NCI-H524 (cell line): Measurements from ENCODE around the gene LPP.

Experiments used
- DNase-seq, 2 experiments: peaks; one replicate each; lab custom pipeline; 2025; lab: John Stamatoyannopoulos, UW

LPP gene

DNA sequence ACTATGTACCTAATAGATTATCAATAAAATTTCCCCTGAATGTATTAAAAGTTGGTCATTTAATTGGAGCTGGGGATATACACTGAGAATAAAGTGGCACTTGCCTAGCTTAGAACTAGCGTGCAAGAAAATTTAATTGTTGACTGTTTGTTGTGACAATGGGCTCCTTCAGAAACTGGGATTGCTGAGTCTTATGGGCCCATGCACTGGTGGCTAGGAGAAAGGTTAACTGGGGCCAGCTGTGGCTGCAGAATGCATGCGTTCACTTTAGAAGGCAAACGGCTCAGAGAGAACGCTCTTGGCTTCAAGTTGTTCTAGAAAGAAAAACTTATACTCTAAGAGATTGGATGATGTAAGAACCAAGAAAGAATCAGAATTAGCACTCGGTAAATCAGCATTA lies 18.7 kb upstream of the LPP start:
- no peak for DNase-seq

DNA sequence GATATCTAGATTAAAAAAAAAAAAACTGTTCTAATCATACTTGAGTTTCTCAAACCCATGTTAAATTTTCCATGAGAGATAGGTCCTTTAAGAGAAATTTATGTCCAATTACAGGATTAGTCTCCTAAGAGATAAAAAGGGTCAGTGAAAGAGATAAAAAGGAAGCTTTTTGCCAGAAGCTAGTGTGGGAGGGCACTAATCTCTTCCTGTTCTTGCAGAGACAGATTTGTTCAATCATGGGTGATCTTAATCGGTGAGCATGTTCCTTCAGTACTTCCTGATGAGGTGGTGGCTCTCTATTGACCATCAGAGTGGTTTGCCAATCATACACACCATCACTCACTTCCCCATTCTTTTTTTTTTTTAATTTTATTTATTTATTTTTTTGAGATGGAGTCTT lies 16.9 kb upstream of the LPP start:
- no peak for DNase-seq

DNA sequence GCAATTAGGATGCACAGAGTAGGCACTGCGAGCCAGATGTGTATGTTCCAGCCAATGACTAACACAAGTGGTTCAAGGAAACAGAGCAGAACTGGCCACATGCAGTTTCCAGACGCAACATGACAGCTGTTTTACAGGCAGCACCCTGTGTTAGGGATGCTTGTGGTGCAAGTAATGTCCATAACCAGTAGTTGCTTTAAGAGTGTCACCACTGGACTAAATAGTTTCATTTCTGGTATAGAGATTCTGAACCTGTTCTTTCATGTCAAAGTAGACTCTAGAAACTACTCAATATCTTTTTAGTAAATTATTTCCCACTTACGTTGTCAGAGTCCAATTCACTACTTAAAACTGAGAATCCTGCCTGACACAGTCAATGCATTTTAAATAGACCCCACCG lies 14.5 kb upstream of the LPP start:
- DNase-seq = no peak

- no peak for DNase-seq
These were observed 7.7 kb upstream of the LPP start for GRCh38 chr3:188146219-188146618.

- DNase-seq = no peak
These were observed 6.2 kb upstream of the LPP start for GRCh38 chr3:188147782-188148181.

DNA sequence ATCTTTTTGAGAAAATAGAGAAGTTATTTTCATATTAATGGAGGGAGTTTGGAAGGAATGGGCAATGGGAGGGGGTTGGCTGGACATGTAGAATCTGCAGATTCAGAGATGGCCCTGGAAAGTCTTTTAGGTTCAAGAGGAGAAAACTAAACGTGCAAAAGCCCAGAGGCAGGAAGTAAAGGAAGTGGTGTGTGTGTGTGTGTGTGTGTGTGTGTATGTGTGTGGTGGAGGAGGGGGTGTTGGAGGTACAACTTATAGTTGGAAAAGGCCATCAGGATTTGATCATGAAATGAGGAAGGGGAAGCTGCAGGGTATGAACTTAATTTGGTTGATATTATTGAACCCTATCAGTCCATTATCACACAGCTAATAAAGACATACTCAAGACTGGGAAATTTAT lies 5.6 kb upstream of the LPP start:
- no peak for DNase-seq

GRCh38 chr3:188149587-188149986 lies 4.4 kb upstream of the LPP start:
- DNase-seq = peak in 1 of 2 experiments; percentile 88

DNA sequence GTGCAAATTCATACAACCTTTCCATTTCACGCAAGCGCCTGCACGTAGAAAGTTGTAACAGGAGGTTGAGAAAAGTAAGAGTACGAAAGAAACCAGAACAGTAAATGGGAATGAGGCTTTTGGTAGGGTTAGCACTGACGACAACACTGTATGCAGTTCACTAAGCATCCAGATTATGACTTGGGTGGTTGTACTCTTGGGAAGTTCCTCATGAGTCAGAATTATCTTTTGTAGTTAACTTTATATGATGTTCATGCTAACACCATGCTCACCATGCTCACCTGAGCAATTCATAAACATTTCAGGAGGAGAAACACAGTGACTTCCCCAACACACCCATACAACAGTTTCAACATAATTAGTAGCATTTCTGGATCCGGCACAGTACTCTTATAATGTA lies 3.0 kb upstream of the LPP start:
- DNase-seq = no peak

DNA sequence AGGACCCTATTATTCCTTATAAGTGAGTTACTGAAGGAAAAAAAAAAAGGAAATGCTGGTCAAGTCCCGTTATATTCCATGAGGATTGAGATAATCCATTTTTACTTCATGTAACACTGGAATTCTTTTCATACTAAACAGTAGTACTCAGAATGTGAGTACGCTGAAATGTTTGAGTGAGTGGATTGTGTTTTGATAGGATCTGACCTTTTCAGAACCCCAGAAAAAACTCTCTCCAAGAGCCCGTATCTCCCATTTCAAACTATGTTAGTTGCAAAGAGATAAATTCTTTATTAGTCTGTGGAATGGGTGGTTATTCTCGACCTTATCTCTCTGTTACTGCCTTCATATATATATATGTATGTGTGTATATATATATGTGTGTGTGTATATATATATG lies 2.5 kb upstream of the LPP start:
- DNase-seq = no peak

GRCh38 chr3:188152660-188153436 lies 1.1 kb upstream of the LPP start:
- DNase-seq = peak in 1 of 2 experiments; percentile 28

DNA sequence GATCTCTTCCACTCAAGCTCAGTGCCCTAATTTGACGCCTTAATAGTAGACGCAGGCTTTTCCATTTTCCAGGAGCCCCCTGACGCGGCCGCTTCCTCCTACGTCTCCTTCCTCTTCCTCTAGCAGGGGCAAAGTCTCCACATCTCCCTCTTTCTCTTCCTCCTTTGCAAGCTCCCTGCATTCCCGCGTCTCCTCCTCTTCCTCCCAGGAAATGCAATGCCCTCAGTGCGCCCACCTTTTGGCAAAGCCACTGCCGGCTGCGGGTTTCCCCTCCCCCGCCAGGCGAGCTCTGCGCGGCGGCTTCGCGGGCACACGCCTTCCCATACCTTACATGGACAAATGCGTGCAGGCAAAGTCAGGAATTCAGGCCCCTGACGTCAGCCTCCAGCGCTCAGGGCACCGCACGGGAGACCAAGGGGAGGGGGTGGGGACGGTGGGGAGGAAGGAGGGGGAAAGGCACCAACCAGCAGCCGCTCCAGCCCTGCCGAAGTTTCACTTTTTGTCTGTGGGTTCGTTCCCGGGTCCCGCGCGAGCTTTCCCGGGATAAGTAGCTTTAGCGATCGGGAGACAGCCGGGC lies 432 bp upstream of the LPP start:
- DNase-seq = peak; percentile 36 to 54

DNA sequence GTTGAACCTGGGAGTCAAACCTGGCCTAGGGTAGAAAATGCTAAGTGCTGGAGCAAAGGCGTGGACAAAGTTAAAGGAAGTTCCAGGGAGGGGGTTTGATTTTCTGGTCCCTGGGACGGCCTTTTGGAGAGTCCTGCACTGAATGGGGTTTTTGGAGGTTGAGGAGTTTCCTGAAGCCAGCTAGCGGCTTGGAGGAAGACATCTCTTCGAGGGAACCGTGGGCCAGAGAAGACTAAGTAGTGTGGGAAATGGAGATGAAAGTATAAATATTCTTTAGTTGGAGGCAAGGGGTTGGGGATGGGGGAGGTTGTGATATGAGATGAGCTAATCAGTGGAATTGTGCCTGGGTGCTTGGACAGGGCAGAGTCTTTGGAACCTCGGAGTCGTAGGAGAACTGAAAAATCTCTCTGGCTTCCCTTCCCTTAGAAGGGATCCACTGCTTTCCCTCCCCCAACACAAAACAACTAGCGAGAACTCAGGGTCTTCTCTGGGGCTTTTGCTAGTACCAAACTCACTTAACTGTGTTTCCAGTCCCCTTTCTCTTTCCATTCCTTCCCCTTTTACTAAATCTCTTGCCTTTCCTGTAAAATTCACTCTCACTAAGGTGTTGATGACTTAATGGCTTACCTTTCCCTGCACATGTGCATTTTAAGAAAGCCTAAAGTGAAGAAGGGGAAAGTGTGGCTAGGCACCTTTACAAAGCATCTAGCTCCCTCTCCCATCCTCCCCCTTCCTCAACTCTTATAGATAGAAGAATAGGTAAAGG lies 1.0 kb downstream of the LPP start:
- DNase-seq = no peak

DNA sequence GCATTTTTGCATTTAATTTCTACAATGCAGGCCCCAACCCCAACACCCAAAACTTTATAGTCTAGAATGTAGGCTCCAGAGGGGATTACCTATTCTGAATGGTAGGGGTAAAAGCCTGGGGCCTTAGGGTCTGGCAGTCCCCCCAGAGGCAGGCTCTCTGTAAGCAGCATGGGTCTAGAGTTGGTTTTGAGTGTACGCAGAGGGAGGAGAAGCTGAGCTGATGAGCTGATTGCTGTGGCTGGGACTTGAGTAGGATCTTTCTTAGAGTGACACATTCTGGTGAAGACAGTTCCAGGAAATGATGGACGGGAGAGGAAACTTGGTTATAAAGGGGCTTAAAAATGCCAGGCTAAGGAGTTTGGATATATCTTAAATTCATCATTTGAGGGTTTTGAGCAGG lies 2.1 kb downstream of the LPP start:
- no peak for DNase-seq

DNA sequence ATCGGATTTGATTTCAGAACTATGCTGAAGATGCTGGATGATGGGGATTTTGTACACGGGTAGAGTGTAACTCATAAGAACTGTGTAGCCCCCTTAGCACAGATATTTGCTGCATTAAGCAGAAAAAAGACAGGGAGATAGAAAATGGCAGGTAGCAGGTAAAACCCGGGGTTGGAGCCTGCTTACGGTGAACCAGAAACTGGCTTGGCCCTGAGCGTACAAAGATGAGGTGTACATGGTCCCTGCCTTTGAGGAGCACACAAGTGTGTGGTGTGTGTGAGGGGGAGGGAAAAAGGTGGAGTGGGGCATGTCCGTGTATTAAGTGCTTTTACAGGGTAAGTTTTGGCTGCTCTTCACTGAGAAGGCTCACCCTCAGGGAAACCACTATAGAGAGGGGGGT lies 3.5 kb downstream of the LPP start:
- DNase-seq = no peak

- no peak for DNase-seq
These were observed 4.0 kb downstream of the LPP start for GRCh38 chr3:188157971-188158370.

DNA sequence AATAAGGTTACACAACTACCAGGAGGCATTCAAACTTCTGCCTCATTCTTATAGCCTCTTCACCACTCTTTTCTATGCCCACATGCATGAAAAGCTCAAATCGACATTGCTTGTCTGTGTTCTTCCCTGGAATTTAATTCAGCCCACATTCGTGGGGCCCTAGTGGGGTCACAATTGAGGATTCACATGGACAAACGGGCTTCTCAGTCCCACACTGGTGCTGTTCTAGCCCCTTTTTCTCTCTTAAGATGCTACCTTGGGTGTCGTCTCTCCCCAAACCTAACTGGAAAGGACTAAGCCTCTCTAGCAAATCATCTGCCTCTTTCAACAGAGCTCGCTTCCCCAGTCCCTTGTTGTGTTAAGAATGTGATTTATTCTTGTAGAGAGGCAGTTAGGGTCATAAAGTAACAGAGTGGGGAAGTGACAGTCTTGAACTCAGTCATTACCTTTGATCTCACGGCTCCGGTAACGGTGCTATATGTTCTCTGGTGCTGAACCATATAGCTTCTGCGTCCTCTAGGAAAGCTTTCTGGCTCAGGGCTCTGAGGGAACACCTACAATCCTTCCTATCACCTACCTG lies 4.9 kb downstream of the LPP start:
- no peak for DNase-seq

DNA sequence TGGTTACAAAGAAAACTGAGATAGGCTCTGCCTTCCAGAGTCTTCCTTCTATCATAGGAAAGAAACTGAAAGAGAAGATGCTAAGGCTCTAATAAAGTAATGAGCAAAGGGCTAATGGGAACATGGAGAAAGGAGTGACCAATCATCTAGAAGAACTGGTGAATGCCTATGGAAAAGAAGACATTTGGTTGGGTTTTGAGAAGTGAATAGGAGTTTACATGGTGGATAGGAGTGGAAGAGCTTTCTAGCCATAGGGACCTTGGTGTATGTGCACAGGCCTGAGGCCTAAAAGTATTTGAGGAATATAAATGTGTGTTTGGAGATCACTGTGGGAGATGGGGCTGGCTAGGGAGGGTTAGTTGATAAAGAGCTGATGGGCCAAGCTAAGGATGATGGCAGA lies 6.8 kb downstream of the LPP start:
- DNase-seq = no peak

GRCh38 chr3:188164248-188164687 lies 10.3 kb downstream of the LPP start:
- DNase-seq = no peak

- DNase-seq = no peak
These were observed 11.6 kb downstream of the LPP start for GRCh38 chr3:188165596-188165995.

GRCh38 chr3:188166441-188166840 lies 12.5 kb downstream of the LPP start:
- no peak for DNase-seq

DNA sequence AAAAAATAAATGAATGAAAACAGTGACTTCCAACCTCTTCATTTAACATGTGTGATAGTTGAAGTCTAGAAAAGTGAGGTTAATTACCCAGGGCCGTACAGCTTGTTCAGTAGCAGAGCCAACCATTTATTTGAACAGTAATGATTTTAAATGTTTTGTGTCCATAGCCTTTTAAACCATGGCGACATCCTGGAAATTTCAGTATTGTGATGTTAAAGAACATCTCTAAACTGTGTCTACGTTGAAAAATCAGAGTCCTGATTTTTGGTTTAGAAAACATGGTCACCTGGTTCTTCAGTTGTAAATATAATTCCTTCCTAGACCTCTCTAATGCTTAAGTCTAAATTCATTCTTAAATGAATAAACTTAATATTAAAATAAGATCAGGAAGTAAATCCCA lies 14.2 kb downstream of the LPP start:
- DNase-seq = no peak

- no peak for DNase-seq
These were observed 14.7 kb downstream of the LPP start for GRCh38 chr3:188168648-188169047.
